Uterus (tissue), 4 donors: ENCODE data around the gene STX18. TPM values are rescaled to one million over a fixed set of nuclear protein-coding genes. Genes with fewer than 3 reads are reported as not detected.
"Not testable (repeated sequence)": the region's sequence is repeated elsewhere in the genome, so short reads cannot be mapped to it uniquely, and the experiment has no call there.

Experiments
- DNase-seq, 2 donors: peaks; one replicate each; pipeline ENCODE4 v3.0.0-alpha.2; 2019 to 2020
- H3K27ac ChIP-seq, 2 donors: fragments of 200-600 bp; sonication (generic); 1 replicate in 1 of 2; 2 replicates in 1 of 2; pipeline ENCODE4 v1.5.1; 2016 to 2018
- H3K27me3 ChIP-seq, 2 donors: fragments of 200-600 bp; sonication (generic); one replicate each; pipeline ENCODE4 v1.5.1; 2018 to 2019; ENCODE audit warnings: control low read depth in 1 of 2
- H3K36me3 ChIP-seq, 2 donors: fragments of 200-600 bp; sonication (generic); one replicate each; pipeline ENCODE4 v1.5.1; 2019; ENCODE audit warnings: control low read depth in 1 of 2
- H3K4me1 ChIP-seq, 2 donors: fragments of 200-600 bp; sonication (generic); one replicate each; pipeline ENCODE4 v1.5.1; 2018 to 2019; ENCODE audit warnings: control low read depth in 1 of 2
- H3K4me3 ChIP-seq, 2 donors: fragments of 200-600 bp; sonication (generic); 1 replicate in 1 of 2; 2 replicates in 1 of 2; pipeline ENCODE4 v1.5.1; 2018 to 2019; ENCODE audit warnings: mild to moderate bottlenecking in 1 of 2
- H3K9me3 ChIP-seq, 2 donors: fragments of 200-600 bp; sonication (generic); one replicate each; pipeline ENCODE4 v1.5.1; 2019; ENCODE audit warnings: control low read depth in 1 of 2
- POLR2A ChIP-seq, 2 donors: fragments of 450-650 bp; IDR thresholded peaks; one replicate each; pipeline ENCODE4 v1.6.1; 2016; ENCODE audit warnings: antibody characterized with exemption in 2 of 2, mild to moderate bottlenecking in 1 of 2, moderate library complexity in 1 of 2
- intact Hi-C: fragments of 100-400 bp; cut with DNase I; formaldehyde crosslinking; loops from one replicate; pipeline ENCODE4 v1.15.1; 2023; ENCODE audit warnings: low total_unique reads
- total RNA-seq, 4 donors: library from RNA; depleted of rRNA in 3 of 4; stranded (reverse); fragments of >200 nt in 3 of 4; gene quantifications; one replicate each; pipeline versions ENCODE4 v1.1.0 to v1.2.4, GENCODE V29; 2014 to 2023
- TF ChIP-seq, protein P1 (sequence below), 4 experiments: fragments of 200-600 bp in 2 of 4; fragments of 450-650 bp in 2 of 4; sonication (generic) in 2 of 4; IDR thresholded peaks; one replicate each; pipeline ENCODE4 v1.5.1; 2016 to 2019; ENCODE audit warnings: antibody characterized with exemption in 4 of 4, mild to moderate bottlenecking in 2 of 4, moderate library complexity in 1 of 4
- donor health status: DM: yes; HTN: yes; CAD: no.

The STX18 gene
- total RNA-seq, 4 donors from 2014 or later = 6.4 to 62.5 (median 28.9) TPM

DNA sequence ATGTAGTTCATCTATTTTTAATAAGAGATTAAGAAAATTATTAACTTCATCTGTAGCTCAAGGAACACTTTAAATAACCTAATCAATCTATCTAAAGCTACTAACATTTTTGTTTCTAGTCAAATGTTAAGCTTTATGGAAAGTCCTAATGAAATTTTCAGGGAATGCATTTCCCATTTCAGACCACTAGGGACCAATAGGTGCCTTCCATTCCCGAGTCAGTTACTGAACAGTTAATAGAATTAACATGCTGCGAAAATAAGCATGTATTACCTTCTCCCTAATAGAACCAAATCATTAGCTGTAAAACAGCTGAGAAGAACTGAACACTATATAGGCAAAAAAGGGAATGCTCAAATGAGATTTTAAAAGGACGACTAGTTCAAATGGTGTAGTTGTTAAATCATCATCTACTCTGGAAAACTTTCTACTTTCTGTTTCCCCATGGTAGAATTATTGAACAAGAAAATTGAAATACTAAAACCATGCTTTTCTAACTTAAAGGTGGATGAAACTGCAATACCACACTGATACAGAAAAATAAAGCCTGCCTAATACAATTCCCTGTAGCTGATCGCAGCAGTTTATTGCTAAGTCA, 22.5 kb downstream of the STX18 start:
- no peak for DNase-seq
- H3K4me3 ChIP-seq = no peak overlapping the region
- peak overlapping the region; percentile 47 to 76 for H3K27ac ChIP-seq
- no peaks in the 10 kb centered on the region for H3K36me3 ChIP-seq
- intact Hi-C loops = no loop called here
- no peaks in the 10 kb centered on the region for H3K27me3 ChIP-seq
- no peaks in the 10 kb centered on the region for H3K9me3 ChIP-seq
- TF ChIP-seq POLR2A (IDR thresholded peaks at IDR 0.05) = no peak
- TF ChIP-seq, protein P1, sequence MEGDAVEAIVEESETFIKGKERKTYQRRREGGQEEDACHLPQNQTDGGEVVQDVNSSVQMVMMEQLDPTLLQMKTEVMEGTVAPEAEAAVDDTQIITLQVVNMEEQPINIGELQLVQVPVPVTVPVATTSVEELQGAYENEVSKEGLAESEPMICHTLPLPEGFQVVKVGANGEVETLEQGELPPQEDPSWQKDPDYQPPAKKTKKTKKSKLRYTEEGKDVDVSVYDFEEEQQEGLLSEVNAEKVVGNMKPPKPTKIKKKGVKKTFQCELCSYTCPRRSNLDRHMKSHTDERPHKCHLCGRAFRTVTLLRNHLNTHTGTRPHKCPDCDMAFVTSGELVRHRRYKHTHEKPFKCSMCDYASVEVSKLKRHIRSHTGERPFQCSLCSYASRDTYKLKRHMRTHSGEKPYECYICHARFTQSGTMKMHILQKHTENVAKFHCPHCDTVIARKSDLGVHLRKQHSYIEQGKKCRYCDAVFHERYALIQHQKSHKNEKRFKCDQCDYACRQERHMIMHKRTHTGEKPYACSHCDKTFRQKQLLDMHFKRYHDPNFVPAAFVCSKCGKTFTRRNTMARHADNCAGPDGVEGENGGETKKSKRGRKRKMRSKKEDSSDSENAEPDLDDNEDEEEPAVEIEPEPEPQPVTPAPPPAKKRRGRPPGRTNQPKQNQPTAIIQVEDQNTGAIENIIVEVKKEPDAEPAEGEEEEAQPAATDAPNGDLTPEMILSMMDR (IDR thresholded peaks at IDR 0.05) = peak; percentile 35 to 43 (median 39)
- no peaks in the 10 kb centered on the region for H3K4me1 ChIP-seq

DNA sequence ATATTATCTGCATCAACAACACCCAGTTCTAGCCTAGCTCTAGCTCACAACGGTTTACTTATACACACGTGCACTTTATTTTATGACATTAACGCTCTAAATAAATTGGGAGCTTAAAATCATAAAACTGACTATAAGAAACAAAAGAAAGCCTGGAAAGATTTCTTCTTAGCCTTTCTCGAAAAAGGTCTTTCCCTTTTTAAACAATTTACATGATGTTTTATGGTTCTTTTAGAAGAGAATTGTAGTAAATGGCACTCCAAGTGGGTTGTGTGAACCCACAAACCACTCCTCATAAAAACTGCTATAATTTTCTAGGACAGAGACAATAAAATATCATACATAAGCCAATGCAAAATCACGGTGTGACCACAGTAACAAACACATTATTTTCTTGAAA, 23.1 kb downstream of the STX18 start:
- Histone ChIP-seq H3K9me3 (no peaks in the 10 kb centered on the region), H3K4me1 (no peaks in the 10 kb centered on the region), H3K36me3 (no peaks in the 10 kb centered on the region), H3K27me3 (no peaks in the 10 kb centered on the region), H3K27ac (peak overlapping the region; percentile 47 to 76), H3K4me3 (no peak overlapping the region)
- TF ChIP-seq, protein P1 (IDR thresholded peaks at IDR 0.05) = no peak
- TF ChIP-seq POLR2A (IDR thresholded peaks at IDR 0.05) = no peak
- intact Hi-C loops = no loop called here
- no peak for DNase-seq

DNA sequence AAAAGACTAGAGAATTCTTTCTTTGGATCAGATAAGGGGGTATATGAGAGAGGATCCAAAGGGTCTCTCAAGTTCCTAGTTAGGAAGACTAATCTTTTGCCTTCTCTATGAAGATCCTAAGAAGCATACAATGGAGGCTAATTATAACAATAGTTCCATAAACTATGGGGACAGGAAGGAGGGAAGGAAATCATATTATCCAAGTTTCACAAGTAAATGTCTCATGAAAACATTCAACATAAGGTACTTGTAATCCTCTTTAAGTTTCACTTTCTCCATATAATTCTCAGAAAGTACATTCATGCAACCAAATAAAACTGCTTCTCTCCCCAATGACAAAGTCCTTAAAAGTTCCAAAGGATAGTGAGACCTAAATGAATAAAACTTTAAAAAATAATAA, 27.1 kb downstream of the STX18 start:
- TF ChIP-seq, protein P1 (IDR thresholded peaks at IDR 0.05) = no peak
- no peak for TF ChIP-seq POLR2A (IDR thresholded peaks at IDR 0.05)

GRCh38 chr4:4512282-4512681, 29.6 kb downstream of the STX18 start:
- H3K27ac ChIP-seq = no peak overlapping the region
- H3K9me3 ChIP-seq = no peaks in the 10 kb centered on the region
- TF ChIP-seq, protein P1 (IDR thresholded peaks at IDR 0.05) = no peak
- no peak for TF ChIP-seq POLR2A (IDR thresholded peaks at IDR 0.05)
- no peak for DNase-seq
- H3K36me3 ChIP-seq = no peaks in the 10 kb centered on the region
- H3K4me3 ChIP-seq = no peak overlapping the region
- H3K4me1 ChIP-seq = no peaks in the 10 kb centered on the region
- intact Hi-C loops = no loop called here
- no peaks in the 10 kb centered on the region for H3K27me3 ChIP-seq

More for the DNA sequence above, 27.1 kb downstream of the STX18 start:
- DNase-seq = no peak
- H3K36me3 ChIP-seq = no peaks in the 10 kb centered on the region
- no peaks in the 10 kb centered on the region for H3K9me3 ChIP-seq
- H3K27me3 ChIP-seq = no peaks in the 10 kb centered on the region
- H3K27ac ChIP-seq = peak overlapping the region; percentile 18 to 76
- no peaks in the 10 kb centered on the region for H3K4me1 ChIP-seq
- intact Hi-C loops = no loop called here
- no peak overlapping the region for H3K4me3 ChIP-seq

GRCh38 chr4:4510641-4511040, 31.2 kb downstream of the STX18 start:
- intact Hi-C loops, DNase-seq, H3K4me3 ChIP-seq, H3K36me3 ChIP-seq, H3K9me3 ChIP-seq, H3K27ac ChIP-seq, H3K4me1 ChIP-seq, H3K27me3 ChIP-seq: not testable (repeated sequence)

- Histone ChIP-seq H3K36me3 (no peaks in the 10 kb centered on the region), H3K27me3 (no peaks in the 10 kb centered on the region), H3K4me3 (no peak overlapping the region), H3K4me1 (no peaks in the 10 kb centered on the region), H3K9me3 (no peaks in the 10 kb centered on the region), H3K27ac (no peak overlapping the region)
- no peak for DNase-seq
- intact Hi-C loops = no loop called here
- TF ChIP-seq, protein P1 (IDR thresholded peaks at IDR 0.05) = no peak
- no peak for TF ChIP-seq POLR2A (IDR thresholded peaks at IDR 0.05)
These were observed 32.3 kb downstream of the STX18 start for GRCh38 chr4:4509521-4509920.
